Head of caudate nucleus (tissue), 42 donors: ENCODE data around the gene TDRD9.

Experiments used
- DNase-seq, 42 donors: peaks; one replicate each; pipeline versions ENCODE4 v3.0.0 to v3.0.0-alpha.2; 2020 to 2021; ENCODE audit warnings: mixed read lengths in 7 of 42
- intact Hi-C: fragments of 100-400 bp; cut with DNase I; formaldehyde crosslinking; loops from one replicate; pipeline ENCODE4 v1.15.0; 2022

Gene TDRD9

DNA sequence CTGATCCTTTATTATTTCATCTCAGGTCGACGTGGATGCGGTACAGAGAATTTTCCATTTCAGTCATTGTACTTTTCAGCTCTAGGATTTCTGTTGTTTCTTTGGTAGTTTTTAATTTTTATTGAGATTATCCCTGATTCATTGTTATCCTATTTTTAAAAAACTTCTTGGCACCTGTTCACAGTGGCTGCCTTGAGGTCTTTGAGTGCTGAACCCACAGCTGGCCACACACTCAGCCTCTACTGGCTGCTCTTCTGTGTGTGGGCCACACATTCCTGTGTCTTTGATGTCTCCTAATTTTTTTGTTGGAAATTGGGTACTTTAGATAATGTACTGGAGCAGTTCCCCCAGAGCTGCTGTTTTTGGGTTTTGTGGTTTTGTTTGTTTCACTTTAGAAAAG is 119.5 kb downstream of the TDRD9 start:
- no peak for DNase-seq
- intact Hi-C loops, result no loop called here

DNA sequence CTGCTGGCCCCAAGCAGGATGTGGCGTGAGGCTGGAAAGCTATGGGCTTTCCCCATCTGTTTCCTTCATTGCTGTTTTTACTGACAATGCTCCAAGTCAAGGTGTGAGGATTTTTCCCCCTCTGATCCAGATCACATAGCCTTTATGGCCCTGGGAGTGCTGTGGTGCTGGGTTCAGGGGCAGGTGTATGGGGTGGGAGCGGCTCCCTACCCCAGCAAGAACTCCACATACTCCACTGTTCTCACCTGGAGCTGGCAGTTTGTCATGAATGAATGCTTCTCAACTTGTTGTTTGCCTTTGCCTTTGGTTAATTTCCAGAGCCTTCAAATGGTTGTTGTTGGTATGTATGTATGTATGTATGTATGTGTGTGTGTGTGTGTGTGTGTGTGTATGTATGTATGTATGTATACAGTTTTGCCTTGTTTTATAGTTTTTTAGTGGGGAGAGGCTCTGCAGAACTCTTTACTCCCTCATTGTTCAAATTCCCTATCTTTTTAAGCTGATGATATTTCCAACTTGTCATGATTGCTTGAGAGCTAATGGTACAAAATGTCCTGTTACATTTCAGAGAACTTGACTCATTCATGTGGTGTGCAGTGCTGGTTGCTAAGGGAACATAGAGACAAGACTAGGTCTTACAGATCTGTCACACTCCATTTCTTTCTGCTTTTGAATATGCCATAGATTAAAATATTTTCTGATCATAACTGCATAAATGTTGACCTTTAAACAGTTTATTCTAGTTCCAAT is 120.7 kb downstream of the TDRD9 start:
- peak in 14 of 42 donors; percentile 7 to 69 (median 29) for DNase-seq
- intact Hi-C loops, result no loop called here

DNA sequence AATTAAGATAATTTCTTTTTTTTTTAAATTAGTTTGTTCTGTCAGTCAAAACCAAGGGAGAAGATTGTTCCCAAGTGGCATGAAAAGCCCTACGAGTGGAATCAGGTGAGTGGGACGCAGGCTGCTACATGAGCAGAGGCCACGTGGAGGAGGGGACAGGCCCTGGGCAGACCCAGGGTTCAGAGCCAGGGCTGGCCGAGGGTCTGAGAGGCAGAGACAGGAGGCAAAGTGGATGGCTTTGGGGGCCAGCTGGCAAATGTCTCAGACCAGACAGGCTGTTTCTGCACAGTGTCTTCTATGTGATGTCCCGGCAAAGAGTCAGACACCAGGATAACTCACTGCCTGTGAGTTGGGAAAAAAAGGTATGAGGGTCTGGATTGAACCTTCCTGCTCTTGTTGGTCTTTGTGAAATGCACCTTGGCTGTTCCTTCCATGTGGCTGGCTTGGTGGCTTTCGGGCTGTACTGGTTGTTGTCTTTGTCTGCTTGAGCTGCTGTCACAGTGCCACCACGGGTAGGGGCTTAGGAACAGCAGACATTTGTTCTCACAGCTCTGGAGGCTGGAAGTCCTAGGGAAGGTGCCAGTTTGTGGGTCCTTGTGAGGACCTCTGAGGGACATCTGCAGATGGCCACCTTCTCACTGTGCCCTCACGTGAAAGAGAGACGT is 121.5 kb downstream of the TDRD9 start:
- peak in 30 of 42 donors; percentile 12 to 72 (median 40) for DNase-seq
- intact Hi-C loops, result no loop called here

DNA sequence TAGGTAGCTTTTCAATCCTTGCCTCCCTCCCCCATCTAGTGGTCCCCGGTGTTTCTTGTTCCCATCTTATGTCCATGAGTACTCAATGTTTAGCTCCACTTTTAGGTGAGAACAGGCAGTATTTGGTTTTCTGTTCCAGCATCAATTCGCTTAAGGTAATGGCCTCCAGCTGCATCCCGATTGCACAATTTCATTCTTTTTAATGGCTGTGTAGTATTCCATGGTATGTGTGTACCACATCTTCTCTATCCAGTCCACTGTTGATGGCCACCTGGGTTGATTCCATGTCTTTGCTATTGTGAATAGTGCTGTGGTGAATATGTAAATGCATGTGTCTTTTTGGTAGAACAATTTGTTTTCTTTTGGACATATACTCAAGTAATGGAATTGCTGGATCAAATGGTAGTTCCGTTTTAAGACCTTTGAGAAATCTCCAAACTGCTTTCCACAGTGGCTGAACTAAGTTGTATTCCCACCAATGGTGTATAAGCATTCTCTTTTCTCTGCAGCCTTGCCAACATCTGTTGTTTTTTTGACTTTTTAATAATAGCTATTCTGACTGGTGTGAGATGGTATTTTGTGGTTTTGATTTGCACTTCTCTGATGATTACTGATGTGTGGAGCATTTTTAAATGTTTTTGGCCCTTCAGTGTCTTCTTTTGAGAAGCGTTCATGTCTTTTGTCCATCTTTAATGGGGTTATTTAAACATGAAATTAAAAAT is 123.0 kb downstream of the TDRD9 start:
- no peak for DNase-seq
- intact Hi-C loops, result no loop called here

DNA sequence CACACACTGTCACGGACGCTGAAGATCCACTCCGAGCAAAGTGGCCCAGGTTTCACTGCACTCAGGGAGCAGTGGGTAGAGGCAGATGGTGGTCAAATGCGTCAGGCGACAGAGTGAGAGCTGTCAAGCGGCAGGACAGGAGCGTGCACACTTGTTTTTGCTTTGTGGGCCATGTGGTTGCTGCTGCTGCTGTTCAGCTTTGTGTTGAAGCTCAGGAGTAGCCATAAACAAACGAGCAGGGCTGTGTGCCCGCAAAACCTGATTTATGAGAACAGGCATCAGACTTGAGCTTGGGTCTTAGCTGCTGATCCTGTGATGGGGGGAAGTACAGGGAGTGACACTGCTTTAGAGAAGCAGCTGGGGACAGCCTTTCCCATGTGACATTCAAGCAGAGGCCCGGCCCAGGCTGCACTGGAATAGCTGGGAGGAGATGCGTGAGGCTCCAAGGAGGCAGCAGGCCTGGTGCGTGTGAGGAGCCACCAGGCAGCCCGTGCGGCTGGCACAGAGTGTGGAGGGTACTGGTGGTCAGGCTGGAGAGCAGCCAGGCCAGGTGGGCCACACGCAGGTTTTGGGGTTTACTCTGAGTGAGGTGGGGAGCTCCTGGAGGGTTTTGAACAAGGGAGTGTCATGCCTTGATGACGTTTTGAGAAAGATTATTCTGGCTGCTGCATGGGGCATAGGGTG is 126.1 kb downstream of the TDRD9 start:
- intact Hi-C loops, result no loop called here
- DNase-seq, result no peak

DNA sequence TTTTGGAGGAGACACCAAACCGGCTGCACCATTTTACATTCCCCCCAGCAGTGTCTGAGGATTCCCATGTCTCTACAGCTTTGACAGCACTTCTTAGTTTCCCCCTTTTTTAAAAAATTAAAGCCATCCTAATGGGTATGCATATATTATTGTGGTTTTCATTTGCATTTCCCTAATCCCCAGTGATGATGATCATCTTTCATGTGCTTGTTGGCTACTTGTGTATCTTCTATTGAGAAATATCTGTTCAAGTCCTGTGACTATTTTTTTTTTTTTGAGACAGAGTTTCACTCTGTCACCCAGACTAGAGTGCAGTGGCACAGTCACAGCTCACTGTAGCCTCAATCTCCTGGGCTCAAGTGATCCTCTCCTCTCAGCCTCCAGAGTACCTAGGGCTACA is 134.0 kb downstream of the TDRD9 start:
- no peak for DNase-seq
- intact Hi-C loops, result no loop called here

DNA sequence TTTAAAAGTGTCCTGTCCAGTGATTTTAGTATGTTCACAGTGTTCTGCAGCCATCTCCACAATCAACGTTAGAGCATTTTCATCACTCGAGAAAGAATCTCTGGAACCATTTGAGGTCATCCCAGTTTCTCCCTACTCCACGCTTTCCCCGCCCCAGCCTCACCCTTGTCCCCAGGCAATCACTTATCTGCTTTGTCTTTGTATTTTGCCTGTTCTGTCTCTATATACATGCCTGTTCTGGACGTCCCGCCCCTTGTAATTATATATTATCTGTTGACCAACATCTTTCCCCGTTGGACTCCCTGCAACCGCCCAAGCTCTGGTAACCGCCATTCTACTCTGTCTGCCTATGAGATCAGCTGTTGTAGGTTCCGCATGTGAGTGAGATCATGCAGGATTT is 135.7 kb downstream of the TDRD9 start:
- intact Hi-C loops, result no loop called here
- peak in 1 of 42 donors; percentile 9 for DNase-seq

DNA sequence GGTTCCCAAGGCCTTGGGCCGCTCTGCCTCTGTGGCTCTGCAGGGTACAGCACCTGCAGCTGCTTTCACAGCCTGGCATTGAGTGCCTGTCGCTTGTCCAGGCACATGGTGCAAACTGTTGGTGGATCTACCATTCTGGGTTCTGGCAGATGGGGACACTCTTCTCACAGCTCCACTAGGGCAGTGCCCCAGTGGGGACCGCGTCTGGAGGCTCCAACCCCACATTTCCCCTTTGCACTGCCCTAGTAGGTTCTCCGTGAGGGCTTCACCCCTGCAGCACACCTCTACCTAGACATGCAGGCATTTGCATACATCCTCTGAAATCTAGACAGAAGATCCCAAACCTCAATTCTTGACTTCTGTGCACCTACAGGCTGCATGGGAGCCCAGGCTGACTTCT is 138.0 kb downstream of the TDRD9 start:
- intact Hi-C loops, result no loop called here

DNA sequence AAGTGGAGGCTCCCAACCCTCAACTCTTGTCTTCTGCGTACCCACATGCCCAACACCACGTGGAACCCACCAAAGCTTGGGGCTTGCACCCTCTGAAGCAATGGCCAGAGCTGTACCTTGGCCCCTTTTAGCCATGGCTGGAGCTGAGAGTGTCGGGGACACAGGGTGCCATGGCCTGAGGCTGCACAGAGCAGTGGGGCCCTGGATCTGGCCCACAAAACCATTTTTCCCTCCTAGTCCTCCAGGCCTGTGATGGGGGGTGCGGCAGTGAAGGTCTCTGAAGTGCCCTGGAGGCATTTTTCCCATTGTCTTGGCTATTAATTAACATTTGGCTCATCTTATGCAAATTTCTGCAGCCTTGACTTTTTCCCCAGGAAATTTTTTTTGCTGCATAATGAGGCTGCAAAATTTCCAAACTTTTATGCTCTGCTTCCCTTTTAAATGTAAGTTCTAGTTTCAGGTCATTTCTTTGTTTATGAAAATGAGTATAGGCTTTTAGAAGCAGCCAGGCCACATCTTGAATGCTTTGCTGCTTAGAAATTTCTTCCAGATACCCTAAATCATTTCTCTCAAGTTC is 138.6 kb downstream of the TDRD9 start:
- intact Hi-C loops, result no loop called here

More for the DNA sequence above, 138.0 kb downstream of the TDRD9 start:
- peak in 1 of 42 donors; percentile 2 for DNase-seq

DNA sequence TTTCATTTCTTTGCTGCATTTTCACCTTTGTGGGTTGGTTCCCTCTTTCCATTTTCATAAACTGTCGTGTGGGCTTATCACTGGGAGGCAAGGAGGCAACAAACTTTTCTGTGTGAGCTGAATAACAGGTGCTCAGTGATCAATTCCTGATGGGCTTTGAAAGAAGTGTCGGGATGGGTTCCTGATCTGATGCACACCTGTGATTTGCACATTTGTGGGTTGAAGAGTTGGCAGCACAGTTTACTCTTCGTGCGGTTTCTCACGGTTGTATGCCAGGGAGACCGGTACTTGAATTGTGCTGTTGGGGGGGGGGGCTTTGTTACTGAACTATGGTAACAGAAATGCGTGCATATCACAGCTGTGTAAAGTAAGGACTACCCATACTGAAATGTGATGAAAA is 141.3 kb downstream of the TDRD9 start:
- peak in 1 of 42 donors; percentile 30 for DNase-seq
- intact Hi-C loops, result no loop called here

More for the DNA sequence above, 138.6 kb downstream of the TDRD9 start:
- peak in 1 of 42 donors; percentile 9 for DNase-seq

DNA sequence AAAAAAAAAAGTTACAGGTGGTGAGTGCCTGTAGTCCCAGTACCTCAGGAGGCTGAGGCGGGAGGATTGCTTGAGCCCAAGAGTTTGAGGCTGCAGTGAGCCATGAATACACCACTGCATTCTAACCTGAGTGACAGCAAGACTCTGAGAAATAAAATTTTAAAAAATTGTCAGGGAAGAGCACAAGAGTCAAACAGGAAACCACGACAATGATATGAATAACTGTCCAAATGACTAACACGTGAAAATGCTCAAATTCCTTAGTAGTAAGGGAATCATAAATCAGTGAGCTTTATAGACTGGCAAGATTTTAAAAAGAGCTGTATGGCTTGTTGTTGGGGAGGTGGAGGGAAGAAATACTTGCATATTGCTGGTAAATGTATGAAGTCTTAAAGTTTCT is 144.3 kb downstream of the TDRD9 start:
- intact Hi-C loops, result no loop called here
- DNase-seq, result no peak

DNA sequence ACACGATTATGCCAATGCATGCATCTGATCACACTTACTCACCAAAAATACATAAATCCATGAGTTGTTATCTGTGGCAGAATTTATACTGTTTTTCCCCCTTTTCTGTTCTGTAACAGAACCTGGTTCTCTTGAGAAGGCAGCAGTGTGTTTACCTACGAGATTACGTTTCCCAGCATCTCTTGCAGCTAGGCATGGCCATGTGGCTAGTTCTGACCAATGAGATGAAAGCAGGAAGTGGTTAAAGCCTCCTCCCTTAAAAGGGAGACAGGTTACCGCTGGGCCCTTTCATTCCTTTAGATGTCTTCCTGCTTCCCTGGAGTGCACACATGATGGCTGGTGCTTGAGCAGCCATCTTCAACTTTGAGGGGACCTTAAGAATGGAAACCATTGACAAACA is 145.5 kb downstream of the TDRD9 start:
- no peak for DNase-seq
- intact Hi-C loops, result no loop called here

DNA sequence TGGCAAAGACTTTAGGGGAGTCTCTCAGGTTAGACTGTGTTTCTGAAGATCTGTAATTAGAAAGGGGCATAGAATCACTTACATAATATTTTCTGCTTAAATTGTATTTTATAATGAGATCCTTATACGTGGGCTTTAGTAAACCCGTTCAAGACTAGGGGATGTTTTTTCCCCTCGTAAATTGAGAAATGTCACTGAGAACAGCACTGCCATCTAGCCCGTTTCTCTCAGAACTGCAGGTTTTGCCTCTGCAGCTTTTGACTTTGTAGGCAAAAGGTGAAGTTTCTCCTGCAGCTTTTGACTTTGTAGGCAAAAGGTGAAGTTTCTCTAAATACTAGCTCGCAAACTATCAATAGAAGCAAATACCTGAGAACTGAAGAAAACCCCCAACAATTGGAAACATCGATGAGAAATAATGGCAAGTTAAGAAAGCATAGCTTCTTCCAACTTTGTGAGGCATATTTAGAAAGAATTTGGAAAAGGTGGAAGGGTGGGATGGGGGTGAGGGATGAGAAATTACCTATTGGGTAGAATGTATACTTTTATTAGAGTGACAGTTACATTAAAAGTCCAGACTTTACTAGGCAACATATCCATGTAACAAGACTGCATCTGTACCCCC is 147.4 kb downstream of the TDRD9 start:
- DNase-seq, result peak in 5 of 42 donors; percentile 7 to 52 (median 38)
- intact Hi-C loops, result no loop called here

DNA sequence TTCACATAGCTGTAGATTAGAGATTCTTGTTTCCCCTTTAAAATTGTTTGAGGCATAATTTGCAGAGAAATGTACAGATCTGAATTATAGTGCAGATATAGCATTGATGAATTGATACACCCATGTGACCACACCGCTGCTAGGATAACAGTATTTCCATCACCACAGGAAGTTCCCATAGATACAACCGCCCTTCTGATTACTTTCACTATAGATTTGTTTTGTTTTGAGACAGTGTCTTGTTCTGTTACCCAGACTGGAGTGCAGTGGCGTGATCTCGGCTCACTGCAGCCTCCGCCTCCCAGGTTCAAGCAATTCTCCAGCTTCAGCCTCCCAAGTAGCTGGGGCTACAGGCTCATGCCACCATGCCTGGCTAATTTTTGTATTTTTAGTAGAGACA is 148.5 kb downstream of the TDRD9 start:
- DNase-seq, result no peak
- intact Hi-C loops, result no loop called here

DNA sequence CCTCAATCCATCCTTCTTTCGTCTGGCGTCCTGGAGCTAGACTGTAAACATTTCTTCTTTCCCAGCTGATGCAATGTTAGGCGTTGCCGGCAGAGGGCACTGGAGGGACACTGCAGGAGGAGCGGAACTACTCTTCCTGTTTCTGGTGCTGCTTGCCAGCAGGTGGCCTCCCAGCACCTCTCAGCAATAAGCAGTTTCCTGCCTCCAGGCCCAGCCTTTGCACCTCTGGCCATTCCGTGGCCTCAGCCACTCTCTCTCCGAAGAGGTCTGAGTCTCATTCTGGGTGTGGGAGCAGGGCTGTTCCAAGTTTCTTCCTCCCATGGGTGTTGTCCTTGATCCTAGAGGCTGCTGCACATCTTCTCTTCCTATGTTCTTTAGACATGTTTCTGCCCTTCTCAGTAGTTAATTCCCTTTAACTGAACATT is 149.8 kb downstream of the TDRD9 start:
- DNase-seq, result peak; percentile 76 to 94 (median 88)
- intact Hi-C loops, result no loop called here

DNA sequence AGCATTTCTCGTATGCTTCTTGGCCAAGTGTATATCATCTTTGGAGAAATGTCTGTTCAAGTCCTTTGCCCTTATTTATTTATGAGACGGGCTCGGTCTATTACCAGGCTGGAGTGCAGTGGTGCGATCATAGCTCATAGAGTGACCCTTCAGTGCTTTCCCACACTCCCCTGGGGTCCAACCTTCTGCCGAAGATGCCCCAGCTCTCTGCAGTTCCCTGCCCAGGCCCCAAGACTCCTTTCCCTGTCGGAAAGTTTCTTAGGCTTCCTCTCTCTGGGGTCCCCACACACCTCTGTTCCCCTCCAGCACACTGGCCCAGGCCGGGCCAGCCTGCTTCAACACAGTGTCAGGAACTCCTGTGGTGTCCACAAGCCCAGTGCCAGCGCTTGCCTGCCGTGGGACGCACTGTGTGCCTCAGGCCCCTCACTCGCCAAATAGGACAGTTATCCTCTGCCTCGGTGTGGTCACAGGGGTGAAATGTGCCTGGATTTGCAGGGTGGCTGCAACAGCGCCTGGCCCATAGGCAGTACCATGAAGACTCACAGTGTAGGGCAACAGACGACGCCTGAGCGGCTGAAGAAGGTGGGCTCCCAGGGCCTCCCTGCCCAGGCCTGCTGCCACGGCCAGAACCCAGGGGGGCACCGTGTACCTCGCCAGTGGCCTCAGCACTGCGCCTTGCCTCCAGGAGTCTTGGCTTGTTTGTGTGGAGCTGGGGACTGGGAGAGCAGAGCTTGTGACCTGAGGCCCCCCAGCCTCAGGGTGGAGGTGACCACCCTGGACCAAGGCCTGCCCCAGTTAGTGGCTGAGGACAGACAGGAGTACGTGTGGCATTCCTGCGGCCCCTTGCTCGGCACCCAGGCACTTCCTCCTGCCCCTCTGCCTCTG is 152.4 kb downstream of the TDRD9 start:
- peak in 2 of 42 donors; percentile 14 for DNase-seq
- intact Hi-C loops, result no loop called here

DNA sequence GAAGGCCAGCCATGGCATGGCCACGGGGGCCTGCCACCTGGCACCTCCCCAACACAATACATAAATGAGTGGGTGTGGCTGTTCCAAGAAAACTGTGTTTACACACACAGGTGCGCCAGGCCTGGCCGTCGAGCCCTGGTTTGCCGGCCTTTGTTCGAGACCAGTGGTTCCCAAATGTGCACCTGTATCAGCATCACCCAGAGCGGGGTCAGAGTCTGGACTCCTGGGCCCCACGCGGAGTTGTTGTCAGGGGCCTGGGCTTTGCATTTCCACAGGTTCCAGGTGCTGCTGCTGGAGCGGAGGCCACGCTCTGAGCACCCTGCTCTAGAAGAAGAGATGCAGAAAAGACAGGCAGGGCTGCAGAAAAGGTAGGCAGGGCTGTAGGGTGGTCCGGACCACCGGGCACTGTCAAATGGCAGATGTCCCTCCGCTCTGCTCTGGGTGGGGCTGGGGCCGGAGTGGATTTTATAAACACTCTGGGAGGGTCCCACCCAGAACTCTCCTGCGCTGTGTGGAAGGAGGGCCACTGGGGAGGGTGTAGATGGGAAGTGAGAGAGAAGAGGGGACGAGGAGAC is 153.1 kb downstream of the TDRD9 start:
- intact Hi-C loops, result no loop called here
- peak in 2 of 42 donors; percentile 10 to 21 for DNase-seq
